GM13977 (cell line): Measurements from ENCODE around the gene DLX3.

Source experiments
- DNase-seq: peaks from one replicate; pipeline ENCODE4 v3.0.0; 2012; ENCODE audit warnings: low spot score
- in situ Hi-C: fragments of 300-500 bp; cut with MboI; formaldehyde crosslinking; loops from one replicate; pipeline ENCODE4 v1.12.0; 2022; ENCODE audit warnings: low sequenced_read_pairs, low pct_unique_long_range_greater_than_20kb, mixed read lengths, inconsistent platforms; ENCODE audit not compliant: unreplicated experiment
- TF ChIP-seq, protein P1 (sequence below): IDR thresholded peaks from 2 replicates; pipeline ENCODE4 v1.5.1; 2012; ENCODE audit warnings: mild to moderate bottlenecking, control low read depth; ENCODE audit not compliant: insufficient read depth; ENCODE audit errors: extremely low read depth, missing control alignments

DLX3 gene

DNA sequence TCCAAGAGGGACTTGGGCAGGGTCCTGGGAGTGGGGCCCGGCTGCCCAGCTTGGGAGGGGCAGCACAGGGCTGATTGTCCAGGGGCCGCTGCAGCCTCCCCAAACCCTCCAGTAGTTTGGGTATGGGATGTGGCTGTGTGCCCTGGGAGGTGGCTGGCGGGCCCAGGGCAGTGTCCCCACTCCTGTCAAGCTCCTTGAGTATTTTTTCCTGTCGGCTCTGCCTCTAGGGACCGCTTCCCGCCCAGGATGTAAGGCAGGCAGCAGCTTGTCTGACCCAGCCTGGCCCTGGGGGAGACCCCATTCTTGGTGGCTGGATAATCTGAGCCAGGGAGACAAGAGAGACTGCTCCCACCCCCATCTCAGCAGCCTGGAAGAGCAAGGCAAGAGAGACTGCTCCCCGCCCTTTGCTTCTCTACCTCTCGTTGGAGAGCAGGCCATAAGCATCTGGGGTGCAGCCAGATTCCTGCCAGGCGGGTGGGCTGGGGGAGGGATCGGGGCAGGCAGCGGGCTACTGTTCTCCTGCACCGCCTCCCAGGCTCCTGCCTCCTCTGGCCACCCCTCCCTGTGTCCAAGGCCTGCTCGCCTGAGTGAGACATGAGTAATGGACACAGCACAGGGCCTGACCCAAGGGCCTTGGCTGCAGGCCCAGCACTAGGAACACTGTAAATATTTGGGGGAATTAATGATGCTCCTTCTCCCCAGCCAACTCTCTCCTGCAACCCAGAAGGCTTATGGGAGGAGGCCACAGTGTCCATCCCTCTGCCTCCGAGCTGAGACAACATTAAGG lies 42.5 kb upstream of the DLX3 start:
- DNase-seq: no peak
- TF ChIP-seq, protein P1, sequence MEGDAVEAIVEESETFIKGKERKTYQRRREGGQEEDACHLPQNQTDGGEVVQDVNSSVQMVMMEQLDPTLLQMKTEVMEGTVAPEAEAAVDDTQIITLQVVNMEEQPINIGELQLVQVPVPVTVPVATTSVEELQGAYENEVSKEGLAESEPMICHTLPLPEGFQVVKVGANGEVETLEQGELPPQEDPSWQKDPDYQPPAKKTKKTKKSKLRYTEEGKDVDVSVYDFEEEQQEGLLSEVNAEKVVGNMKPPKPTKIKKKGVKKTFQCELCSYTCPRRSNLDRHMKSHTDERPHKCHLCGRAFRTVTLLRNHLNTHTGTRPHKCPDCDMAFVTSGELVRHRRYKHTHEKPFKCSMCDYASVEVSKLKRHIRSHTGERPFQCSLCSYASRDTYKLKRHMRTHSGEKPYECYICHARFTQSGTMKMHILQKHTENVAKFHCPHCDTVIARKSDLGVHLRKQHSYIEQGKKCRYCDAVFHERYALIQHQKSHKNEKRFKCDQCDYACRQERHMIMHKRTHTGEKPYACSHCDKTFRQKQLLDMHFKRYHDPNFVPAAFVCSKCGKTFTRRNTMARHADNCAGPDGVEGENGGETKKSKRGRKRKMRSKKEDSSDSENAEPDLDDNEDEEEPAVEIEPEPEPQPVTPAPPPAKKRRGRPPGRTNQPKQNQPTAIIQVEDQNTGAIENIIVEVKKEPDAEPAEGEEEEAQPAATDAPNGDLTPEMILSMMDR: no peak
- in situ Hi-C loops: no loop called here

GRCh38 chr17:50036455-50037261 lies 41.6 kb upstream of the DLX3 start:
- peak; percentile 5 for DNase-seq
- in situ Hi-C loops: no loop called here

DNA sequence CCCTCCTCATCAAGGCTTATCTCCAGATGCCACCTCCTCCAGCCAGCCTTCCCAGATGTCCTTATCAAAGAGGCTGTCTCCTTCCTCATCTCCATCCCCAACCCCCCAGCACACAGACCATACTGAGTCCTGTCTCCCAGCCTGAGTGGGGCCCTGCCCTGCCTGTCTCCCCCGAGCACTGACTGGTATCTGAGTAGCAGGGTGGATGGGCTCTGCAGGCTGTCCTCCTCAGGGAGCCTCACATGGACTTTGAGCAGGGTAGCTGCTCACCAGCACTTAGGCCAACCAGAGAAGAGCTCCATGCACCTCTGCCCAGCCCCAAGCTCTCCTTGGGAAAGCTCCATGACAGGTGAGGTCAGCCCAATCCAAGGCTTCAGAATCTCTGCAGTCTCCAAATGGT lies 40.9 kb upstream of the DLX3 start:
- peak; percentile 5 for DNase-seq
- TF ChIP-seq, protein P1: no peak
- in situ Hi-C loops: no loop called here

More at GRCh38 chr17:50036455-50037261, 41.6 kb upstream of the DLX3 start:
- TF ChIP-seq, protein P1: no peak

- DNase-seq: peak; percentile 7
- TF ChIP-seq, protein P1: no peak
- in situ Hi-C loops: no loop called here
Measured at GRCh38 chr17:50035421-50035879, 40.4 kb upstream of the DLX3 start.

- no peak for DNase-seq
- in situ Hi-C loops: no loop called here
- TF ChIP-seq, protein P1: no peak
Measured at GRCh38 chr17:50034498-50035364, 39.7 kb upstream of the DLX3 start.

GRCh38 chr17:50033316-50033715 lies 38.3 kb upstream of the DLX3 start:
- TF ChIP-seq, protein P1: no peak
- DNase-seq: no peak
- in situ Hi-C loops: no loop called here
